Activated CD4-positive, alpha-beta T cell treated with anti-CD3 and anti-CD28 coated beads, Interleukin-2, amount 50 U/mL, for 1 hour (primary cell): ENCODE results near the gene AP1S1.
A peak's percentile ranks its signal among the peaks of the same experiment; 100 is the strongest.

Experiments used
- DNase-seq: peaks from one replicate; pipeline ENCODE4 v3.0.0-alpha.2; 2020

AP1S1 gene

DNA sequence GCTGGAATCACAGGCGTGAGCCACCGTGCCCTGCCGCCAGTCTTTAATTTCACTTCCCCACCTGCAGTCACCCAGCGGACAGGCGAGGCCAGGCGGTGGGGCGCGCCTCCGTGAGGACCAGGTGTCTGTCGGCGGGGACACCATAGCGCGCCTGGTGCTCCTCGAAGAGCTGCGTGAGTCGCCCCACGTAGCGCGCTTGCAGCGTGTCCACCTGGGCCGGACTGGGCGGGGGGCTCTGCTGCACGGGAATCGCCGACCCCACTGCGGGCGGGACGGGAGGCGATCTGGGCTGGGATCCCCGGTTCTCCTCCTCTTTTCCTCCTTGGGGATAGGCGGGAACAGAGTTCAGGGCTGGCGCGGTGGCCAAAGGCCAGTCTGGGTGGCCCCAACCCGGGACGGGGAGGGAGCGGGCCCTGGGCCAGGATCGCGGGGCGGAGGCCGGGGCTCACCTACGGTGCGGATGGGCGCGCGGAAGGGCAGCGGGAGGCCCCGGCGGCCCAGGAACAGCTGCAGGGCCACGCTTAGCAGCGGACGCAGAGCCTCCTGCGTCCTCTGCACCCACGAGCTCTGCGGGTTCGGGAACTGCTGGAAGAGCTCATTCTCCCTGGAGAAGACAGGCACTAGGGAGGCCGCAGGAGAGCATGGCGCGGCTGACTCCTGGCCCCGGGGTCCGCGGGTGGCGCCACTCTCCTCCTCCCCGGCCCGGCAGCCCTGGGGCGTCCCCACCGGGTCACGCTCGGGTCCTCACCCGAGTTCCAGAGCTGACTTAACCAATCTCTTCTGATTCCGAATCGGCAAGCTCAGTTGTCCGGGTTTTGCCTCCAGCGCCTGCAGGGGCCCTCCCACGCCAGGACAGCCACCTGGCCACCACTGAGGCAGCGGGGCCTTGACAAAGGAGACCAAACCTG, 47.7 kb downstream of the AP1S1 start:
- no peak for DNase-seq

DNA sequence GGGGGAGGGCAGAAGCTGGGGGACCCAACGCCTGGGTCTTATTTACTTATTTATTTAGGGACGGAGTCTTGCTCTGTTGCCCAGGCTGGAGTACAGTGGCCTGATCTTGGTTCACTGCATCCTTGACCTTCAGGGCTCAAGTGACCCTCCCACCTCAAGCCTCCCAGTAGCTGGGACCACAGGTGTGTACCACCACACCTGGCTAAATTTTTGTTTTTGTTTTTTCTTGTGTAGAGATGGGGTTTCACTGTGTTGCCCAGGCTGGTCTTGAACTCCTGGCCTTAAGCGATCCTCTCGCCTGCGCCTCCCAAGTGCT, 48.3 kb downstream of the AP1S1 start:
- no peak for DNase-seq

DNA sequence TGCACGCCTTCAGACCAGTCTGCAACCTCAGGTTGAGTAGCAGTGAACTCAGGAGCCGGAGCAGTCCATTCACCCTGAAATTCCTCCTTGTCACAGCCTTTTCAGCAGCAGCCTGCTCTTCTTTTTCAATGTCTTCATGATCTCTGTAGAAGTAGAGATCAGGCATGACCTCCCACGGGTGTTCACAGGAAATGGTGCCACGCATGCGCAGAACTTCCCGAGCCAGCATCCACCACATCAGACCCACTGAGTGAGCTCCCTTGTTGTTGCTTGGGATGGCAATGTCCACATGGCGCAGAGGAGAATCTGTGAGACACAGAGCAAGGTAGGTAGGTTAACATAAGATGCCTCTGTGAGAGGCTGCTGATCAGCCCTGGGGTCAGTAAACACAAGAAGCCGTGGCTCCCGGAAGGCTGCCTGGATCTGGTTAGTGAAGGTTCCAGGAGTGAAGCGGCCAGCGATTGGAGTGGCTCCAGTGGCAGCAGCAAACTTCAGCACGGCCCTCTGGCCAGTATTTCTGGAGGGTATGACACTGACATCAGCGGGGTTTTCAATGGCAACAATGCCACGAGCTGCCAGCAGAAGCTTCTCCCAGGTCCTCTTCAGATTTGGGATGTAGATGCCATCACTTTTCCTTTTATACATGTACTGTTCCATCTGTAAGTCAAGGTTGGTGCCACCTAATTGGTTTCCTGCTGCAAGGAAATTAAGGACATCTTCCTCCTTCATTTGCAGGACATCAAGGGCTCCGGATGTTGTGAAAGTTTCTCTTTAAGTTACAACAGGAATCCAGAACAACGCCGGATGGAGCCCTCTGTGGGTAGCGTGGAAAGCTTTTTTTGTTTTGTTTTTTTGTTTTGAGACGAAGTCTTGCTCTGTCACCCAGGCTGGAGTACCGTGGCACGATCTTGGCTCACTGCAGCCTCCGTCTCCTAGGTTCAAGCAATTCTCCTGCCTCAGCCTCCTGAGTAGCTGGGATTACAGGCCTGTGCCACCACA, 49.8 kb downstream of the AP1S1 start:
- peak; percentile 23 for DNase-seq

DNA sequence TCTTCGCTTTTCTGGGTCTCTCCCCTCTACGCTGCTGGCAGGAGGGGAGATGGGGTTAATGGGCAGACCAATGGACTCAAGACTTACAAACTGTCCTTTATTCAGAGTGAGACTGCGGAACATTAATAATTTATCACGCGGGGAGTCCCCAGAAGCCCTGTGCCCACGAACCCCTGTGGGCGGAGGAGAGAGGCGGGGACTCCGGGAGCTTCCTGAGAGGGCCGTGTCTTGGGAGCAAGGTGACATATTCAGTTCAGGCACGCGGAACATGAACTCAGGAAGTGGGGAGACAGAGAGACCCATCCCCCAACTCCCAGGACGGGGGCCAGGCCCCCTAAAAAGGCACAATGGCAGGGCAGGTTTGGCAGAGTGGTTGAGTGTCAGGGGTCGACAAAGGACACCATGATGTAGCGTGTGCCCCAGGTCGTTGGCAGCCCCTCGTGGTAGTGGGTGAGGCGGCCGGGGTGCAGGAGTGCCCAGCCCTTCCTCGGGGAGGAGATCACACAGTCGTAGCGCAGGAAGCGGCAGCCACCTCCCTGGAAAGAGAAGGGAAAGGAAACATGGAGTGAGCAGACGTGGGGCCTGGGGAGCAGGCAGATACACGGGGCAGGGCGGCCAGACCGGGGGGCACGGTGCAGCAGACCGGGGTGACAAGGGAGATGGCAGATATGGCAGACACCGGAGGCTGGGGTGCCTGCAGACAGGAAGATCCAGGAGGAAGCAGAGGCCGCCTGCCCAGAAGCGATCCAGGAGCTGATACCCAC, 51.8 kb downstream of the AP1S1 start:
- no peak for DNase-seq

DNA sequence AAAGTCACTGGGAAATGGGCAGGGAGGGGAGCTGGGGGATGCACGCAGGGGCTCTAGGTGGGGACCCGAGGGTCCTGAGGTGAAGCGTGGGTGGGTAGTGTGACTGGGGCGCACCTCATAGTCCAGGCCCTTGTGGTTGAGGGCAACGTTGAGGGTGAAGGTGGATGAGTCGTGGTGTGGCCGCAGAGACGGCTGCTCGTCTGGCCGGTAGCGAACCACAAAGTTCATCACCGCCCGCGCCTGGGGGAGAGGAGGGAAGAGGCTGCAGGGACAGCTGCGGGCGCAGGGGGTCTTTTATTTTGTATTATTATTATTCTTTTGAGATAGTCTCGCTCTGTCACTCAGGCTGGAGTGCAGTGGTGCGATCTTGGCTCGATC, 52.4 kb downstream of the AP1S1 start:
- no peak for DNase-seq

DNA sequence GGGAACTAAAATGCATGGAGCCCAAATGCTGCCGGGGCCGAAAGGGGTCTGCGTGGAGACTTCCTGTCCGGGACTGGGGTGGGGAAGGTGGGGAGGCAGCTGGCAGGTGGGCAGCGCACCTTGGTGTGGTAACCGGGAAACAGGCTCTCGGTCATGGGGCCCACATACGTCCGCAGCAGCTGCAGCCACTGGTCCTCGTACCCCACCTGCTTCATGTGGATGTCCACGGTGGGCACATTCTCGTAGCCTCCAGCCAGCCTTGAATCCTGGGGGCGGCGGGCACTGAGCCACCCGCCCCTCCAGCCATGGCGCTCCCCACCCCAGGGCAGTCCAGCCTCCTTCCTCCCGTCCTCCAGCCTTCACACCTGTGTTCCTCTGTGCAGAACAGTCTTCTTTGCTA, 53.2 kb downstream of the AP1S1 start:
- DNase-seq = no peak

DNA sequence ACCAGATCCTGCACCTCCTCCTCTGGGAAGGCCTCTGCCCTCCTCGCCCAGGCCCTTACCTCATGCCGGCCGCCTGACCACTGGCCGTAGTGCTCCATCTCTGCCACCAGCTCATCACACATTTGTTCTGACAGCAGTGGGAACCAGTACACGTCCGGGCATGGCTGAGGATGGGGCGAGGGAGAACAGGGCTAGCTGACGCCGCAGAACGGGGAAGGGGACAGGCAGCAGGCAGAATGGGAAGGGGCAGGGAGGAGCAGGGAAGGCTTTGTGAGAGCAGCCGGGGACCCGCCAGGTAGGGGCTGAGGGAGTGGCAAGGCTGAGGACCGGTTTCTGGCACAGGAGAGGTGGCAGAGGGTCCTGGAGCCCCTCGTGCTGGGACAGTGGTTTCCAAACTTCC, 54.5 kb downstream of the AP1S1 start:
- no peak for DNase-seq

DNA sequence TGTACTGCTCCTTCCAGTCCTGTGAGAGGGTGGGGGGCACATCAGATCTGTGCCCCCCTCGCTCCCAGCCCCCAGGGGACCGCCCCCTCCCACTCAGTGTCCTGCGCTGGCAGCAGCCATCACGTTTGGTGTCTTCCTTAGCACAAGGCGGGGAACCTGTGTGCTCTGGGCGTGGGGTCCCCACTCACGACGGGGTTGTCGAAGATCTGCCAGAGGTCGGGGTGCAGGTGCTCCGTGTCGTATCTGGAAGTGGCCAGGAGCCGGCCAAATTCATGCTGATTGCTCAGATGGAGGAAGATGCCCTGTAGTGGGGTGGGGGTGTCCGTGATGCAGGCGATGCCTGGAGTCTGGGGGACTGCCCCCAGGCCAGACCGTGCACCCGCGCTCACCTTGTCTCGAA, 55.9 kb downstream of the AP1S1 start:
- no peak for DNase-seq
